Testis (tissue), 3 donors: ENCODE results near the gene SH3BP1. TPM values are rescaled to one million over a fixed set of nuclear protein-coding genes. Genes with fewer than 3 reads are reported as not detected.
A peak's percentile ranks its signal among the peaks of the same experiment; 100 is the strongest.

Experiments
- DNase-seq: peaks from one replicate; pipeline ENCODE4 v3.0.0-alpha.2; 2019
- H3K27ac ChIP-seq, 2 donors: fragments of 200-600 bp; sonication (generic); one replicate each; pipeline ENCODE4 v1.5.1; 2019
- H3K27me3 ChIP-seq: fragments of 200-600 bp; sonication (generic); one replicate; pipeline ENCODE4 v1.5.1; 2019
- H3K36me3 ChIP-seq: fragments of 200-600 bp; sonication (generic); one replicate; pipeline ENCODE4 v1.5.1; 2017; ENCODE audit warnings: low read depth; ENCODE audit errors: missing control alignments
- H3K4me1 ChIP-seq: fragments of 200-600 bp; sonication (generic); one replicate; pipeline ENCODE4 v1.5.1; 2019
- H3K4me3 ChIP-seq, 2 donors: fragments of 200-600 bp; sonication (generic); one replicate each; pipeline ENCODE4 v1.5.1; 2017 to 2019
- H3K9me3 ChIP-seq: fragments of 200-600 bp; sonication (generic); one replicate; pipeline ENCODE4 v1.5.1; 2017
- POLR2A ChIP-seq: fragments of 450-650 bp; IDR thresholded peaks from one replicate; pipeline ENCODE4 v1.6.1; 2017; ENCODE audit warnings: antibody characterized with exemption, mild to moderate bottlenecking, moderate library complexity
- WGBS, 2 donors: methylation state at CpG; one replicate each; pipeline ENCODE4 v1.1.5; 2018; 5-methylcytosine and 5-hydroxymethylcytosine counted together
- intact Hi-C: fragments of 100-400 bp; cut with DNase I; formaldehyde crosslinking; loops from one replicate; pipeline ENCODE4 v1.15.1; 2023; ENCODE audit warnings: low total_unique reads
- polyA plus RNA-seq: library from polyadenylated mRNA; stranded (reverse); fragments of 350-450 nt; fragmentation: Illumina TruSeq; extraction: RNeasy Lipid Tissue Mini Kit (QIAGEN cat#74804); gene quantifications from one replicate; pipeline ENCODE4 v1.2.3, GENCODE V29; 2014; ENCODE audit warnings: low read depth, low replicate concordance; ENCODE audit not compliant: insufficient read depth
- total RNA-seq, 2 donors: library from RNA; depleted of rRNA; stranded (reverse); fragments of >200 nt; gene quantifications; one replicate each; pipeline ENCODE4 v1.2.3, GENCODE V29; 2016
- TF ChIP-seq, protein P1 (sequence below), 3 experiments: fragments of 450-650 bp in 2 of 3; fragments of 200-600 bp in 1 of 3; sonication (generic) in 1 of 3; IDR thresholded peaks; one replicate each; pipeline ENCODE4 v1.5.1; 2016 to 2019; ENCODE audit warnings: antibody characterized with exemption in 3 of 3, mild to moderate bottlenecking in 2 of 3, moderate library complexity in 1 of 3

SH3BP1 gene
- total and polyA plus RNA-seq, 3 donors from 2014 or later: 11.9 to 23.6 (median 15.7) TPM

DNA sequence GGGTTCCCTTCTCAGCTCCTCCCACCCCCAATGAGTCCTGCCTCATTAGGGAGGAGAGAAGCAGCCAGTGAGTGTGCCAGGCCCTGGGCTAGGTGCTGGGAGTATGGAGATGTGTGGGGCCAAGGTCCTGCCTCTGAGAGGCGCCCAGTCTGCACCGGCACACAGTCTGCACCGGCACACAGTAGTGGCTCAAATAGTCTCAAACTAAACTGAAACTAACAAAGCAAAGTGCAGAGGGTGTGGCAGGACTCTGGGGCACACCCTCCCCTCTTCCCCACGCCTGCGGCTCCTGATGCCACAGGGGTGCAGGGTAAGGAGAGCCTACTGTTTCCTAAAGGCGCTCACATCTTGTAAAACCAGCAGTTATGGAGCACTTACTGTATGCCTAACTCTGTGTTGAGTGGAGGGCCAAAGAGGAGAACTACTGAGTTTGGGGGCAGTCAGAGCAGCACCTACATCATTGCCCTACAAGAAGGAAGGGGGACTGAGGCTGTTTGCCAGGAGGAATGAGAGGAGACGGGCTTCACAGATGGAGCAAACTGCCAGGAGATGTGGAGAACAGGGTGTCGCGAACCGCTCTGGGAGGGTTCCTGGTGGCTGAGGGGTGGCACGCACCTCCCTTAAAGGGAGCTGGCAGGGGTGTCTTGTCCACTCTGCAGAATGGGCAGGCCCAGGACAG is 939 bp upstream of the SH3BP1 start:
- intact Hi-C loops: no loop called here
- 45 to 54% methylated on average over 8 to 11 of the region's 11 CpGs for WGBS, 2 donors
- no peak for DNase-seq

DNA sequence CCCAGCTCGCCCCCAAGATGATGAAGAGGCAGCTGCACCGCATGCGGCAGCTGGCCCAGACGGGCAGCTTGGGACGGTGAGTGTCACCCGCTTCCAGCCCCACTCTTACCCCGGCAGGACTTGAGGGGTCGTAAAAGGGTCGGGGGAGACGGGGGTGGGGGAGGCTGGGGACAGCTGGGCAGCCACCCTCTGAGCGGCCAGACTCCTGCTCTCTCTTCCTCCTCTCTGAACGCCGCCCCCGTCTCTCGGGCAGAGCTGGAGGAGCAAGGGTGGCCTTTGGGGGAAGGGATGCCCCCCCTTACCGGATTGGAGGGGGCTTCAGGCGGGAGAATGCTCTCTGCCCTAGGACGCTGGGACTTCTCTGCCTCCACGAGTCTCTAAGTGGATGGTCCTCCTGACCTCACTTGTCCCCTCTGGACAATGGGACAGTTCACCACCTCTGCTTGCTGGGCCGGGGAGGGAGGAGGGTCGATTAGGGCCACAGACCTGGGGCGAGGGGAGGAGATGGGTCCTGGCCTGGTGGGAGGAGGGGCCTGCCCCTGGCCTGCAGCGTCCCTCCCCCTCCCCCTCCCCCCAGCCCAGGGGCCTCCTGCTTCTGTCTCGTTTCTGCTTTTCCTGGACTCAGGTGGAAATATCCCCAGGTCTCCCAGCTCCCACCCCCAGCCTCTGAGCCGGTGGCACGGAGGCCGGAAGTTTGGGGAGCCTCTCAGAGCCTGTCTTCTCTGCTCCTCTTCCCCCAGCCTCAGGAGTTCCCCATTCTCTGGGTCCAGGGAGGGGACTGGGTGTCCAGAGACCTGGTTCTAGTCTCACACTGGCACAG is 512 bp downstream of the SH3BP1 start:
- H3K4me3 ChIP-seq: peak overlapping the region; percentile 57 to 67
- DNase-seq: no peak

More for the DNA sequence above, 939 bp upstream of the SH3BP1 start:
- peaks cover 46% of the 10 kb centered on the region for H3K4me1 ChIP-seq
- TF ChIP-seq, protein P1, sequence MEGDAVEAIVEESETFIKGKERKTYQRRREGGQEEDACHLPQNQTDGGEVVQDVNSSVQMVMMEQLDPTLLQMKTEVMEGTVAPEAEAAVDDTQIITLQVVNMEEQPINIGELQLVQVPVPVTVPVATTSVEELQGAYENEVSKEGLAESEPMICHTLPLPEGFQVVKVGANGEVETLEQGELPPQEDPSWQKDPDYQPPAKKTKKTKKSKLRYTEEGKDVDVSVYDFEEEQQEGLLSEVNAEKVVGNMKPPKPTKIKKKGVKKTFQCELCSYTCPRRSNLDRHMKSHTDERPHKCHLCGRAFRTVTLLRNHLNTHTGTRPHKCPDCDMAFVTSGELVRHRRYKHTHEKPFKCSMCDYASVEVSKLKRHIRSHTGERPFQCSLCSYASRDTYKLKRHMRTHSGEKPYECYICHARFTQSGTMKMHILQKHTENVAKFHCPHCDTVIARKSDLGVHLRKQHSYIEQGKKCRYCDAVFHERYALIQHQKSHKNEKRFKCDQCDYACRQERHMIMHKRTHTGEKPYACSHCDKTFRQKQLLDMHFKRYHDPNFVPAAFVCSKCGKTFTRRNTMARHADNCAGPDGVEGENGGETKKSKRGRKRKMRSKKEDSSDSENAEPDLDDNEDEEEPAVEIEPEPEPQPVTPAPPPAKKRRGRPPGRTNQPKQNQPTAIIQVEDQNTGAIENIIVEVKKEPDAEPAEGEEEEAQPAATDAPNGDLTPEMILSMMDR (IDR thresholded peaks at IDR 0.05): no peak
- H3K9me3 ChIP-seq: no peaks in the 10 kb centered on the region
- H3K27ac ChIP-seq: peak overlapping the region in 1 of 2 donors; percentile 72
- no peaks in the 10 kb centered on the region for H3K36me3 ChIP-seq
- H3K27me3 ChIP-seq: no peaks in the 10 kb centered on the region
- peak overlapping the region in 1 of 2 donors; percentile 67 for H3K4me3 ChIP-seq

DNA sequence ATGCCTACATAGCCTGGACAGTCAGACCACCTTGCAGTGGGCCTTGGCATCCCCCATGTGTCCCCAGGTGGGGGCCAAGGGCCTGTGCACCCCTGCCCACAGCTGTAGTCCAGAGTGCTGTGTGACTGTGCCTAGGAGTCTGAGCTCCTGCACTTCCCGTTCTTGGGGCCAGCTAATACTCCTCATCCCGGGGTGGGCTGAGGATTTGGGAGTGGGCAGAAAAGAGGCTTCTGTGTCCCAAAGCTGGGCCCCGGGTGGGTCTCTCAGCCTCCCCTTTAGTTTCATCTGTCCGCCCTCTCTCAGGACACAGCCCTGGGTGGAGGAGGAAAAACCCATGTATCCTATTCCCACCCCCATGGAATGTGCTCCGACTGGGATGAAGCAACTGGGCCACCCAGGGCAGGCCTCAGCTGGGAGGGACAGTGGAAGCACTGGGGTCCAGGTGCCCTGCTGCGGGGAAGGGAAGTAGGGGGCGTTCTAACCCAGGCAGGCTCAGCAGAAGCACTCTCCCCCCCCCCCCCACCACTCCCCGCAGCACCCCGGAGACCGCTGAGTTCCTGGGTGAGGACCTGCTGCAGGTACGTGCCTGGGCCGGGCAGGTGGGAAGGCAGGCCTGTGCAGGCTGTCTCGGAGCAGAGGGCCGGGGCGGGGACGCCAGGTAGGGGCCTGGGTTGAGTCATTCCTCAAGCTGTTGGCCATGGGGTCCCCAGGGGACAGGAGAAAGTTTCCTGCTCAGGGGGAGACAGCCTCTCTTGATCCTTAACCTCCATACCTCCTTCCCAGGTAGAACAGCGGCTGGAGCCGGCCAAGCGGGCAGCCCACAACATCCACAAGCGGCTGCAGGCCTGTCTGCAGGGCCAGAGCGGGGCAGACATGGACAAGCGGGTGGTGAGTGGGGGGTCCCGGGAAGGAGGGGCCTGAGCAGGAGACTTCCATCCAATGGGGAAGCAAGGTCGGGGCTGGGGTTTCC is 1.4 kb downstream of the SH3BP1 start:
- Histone ChIP-seq H3K4me1 (peaks cover 26% of the 10 kb centered on the region), H3K36me3 (no peaks in the 10 kb centered on the region), H3K27me3 (no peaks in the 10 kb centered on the region), H3K9me3 (no peaks in the 10 kb centered on the region), H3K4me3 (peak overlapping the region in 1 of 2 donors; percentile 67), H3K27ac (peak overlapping the region in 1 of 2 donors; percentile 72)
- intact Hi-C loops: no loop called here
- WGBS, 2 donors: 71 to 73% methylated on average over 10 to 24 of the region's 24 CpGs
- TF ChIP-seq POLR2A: no peak
- TF ChIP-seq, protein P1 (IDR thresholded peaks at IDR 0.05): no peak
- DNase-seq: no peak

More for the DNA sequence above, 512 bp downstream of the SH3BP1 start:
- intact Hi-C loops: no loop called here
- TF ChIP-seq POLR2A: no peak
- TF ChIP-seq, protein P1 (IDR thresholded peaks at IDR 0.05): no peak
- peaks cover 33% of the 10 kb centered on the region for H3K4me1 ChIP-seq
- WGBS, 2 donors: 3 to 4% methylated on average over 15 to 24 of the region's 27 CpGs
- no peaks in the 10 kb centered on the region for H3K9me3 ChIP-seq
- no peaks in the 10 kb centered on the region for H3K27me3 ChIP-seq
- H3K36me3 ChIP-seq: no peaks in the 10 kb centered on the region
- H3K27ac ChIP-seq: peak overlapping the region; percentile 44 to 72

DNA sequence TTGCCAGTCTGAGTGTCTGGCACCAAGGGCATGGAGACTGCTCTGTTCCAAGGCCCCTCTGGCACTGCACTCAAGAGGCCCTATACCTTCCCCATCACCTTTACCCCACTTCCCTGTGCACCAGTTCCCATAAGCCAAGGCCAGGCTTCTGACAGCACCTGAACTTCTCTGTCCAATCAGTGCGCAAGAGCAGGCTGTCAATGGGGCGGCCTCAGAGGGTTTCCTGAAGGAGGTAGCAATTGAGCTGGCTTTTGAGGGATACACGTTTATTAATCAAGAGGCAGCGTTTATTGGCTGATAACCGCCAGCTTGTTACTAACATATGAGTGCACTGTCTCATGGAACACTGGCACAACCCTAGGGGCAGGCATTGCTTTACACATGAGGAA is 2.1 kb downstream of the SH3BP1 start:
- Histone ChIP-seq H3K36me3 (no peaks in the 10 kb centered on the region), H3K27ac (no peak overlapping the region), H3K9me3 (no peaks in the 10 kb centered on the region), H3K4me1 (peaks cover 26% of the 10 kb centered on the region), H3K27me3 (no peaks in the 10 kb centered on the region), H3K4me3 (no peak overlapping the region)
- no peak for DNase-seq
- no peak for TF ChIP-seq POLR2A
- TF ChIP-seq, protein P1 (IDR thresholded peaks at IDR 0.05): no peak
- intact Hi-C loops: no loop called here
- 77 to 93% methylated on average over 5 of the region's 5 CpGs for WGBS, 2 donors
